Stimulated activated CD4-positive, alpha-beta T cell treated with anti-CD3 and anti-CD28 coated beads, Interleukin-2, amount 100 ng/mL, for 4 hours (primary cell): ENCODE measurements around the gene ITGB1.
"Not testable (repeated sequence)": the region's sequence is repeated elsewhere in the genome, so short reads cannot be mapped to it uniquely, and the experiment has no call there.

Experiments used
- DNase-seq: peaks from one replicate; pipeline ENCODE4 v3.0.0-alpha.2; 2020; ENCODE audit warnings: low read depth

ITGB1 gene

DNA sequence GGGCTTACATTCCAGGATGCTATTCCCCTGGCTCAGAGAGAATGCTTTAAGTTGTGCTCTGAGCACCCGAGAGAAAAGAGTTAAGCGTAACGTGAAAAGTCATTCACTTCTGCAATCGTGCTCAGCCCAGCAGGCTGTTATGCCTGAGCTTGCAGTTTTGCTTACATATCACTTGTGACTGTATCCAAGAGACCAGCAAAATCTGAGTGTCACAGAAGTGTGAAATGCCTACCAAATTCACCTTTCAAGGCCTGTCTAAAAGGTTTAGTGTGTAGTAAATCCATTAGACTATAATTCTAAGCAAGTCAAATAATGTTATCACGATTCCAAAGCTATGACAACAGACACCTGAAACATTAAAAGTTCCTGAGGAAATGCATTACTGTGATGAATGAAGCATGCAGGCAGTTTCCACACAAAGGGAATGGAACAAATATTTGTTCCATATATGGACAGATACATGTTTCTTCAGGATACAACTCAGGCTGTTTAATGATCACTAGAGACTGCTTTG, 20.1 kb downstream of the ITGB1 start:
- DNase-seq = no peak

DNA sequence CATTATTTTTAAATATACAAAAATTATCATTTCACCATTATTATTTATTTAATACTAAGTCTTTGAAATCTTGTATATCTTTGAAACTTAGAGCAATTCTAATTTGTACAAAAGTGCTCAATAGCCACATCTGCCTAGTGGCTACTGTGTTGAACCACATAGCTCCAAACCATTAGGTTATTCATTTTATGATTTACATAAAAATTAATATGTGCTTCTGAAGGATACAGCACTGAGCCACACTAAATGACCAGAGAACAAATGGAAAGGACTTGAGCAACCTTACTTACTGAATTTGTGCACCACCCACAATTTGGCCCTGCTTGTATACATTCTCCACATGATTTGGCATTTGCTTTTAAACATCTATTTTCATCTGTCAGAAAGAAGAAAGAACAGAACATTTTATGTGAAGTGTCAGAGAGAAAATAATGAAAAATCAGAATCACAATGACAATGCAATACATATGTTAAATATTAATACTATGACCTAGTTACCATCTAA, 25.8 kb downstream of the ITGB1 start:
- no peak for DNase-seq

GRCh38 chr10:32931593-32931992, 26.4 kb downstream of the ITGB1 start:
- no peak for DNase-seq

- DNase-seq = no peak
Observed at GRCh38 chr10:32930036-32930435, 28.0 kb downstream of the ITGB1 start.

GRCh38 chr10:32929634-32930033, 28.4 kb downstream of the ITGB1 start:
- no peak for DNase-seq

DNA sequence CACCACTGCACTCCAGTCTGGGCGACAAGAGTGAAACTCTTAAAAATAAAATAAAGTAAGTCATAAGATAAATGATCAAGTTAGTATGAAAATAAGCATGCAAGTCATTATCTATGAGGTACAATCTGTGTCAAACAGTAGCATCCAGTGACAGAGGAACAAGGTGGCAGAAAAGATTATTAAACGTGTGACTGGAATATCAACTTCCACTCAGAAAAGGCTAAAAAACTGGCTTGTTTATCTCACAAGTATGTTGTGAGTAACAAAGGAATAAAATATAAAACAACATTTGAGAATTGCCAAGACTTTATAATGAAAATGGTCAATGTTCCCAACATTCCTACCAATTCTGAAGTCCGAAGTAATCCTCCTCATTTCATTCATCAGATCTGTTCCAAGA, 30.3 kb downstream of the ITGB1 start:
- DNase-seq = no peak

GRCh38 chr10:32923849-32924248, 34.2 kb downstream of the ITGB1 start:
- no peak for DNase-seq

DNA sequence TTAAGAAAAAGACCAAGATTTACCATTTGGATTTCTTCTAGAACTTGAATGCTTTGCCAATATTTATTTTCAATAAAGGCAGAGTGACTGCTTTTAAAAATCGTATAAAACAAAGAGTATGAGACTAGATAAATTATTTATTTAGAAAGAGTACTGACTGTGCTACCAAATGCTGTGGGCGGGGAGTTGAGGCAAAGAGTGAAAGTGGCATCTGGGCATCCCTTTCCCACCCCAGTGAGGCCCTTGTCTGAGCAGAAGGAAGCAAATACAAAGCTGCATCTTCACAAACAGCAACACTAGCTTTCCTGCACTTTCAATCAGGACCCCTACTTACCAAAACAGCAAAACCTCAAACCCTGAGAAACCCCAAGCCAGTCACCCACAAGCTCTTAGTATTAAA, 34.9 kb downstream of the ITGB1 start:
- no peak for DNase-seq

- no peak for DNase-seq
Observed at GRCh38 chr10:32922170-32922569, 35.9 kb downstream of the ITGB1 start.

GRCh38 chr10:32917817-32918216, 40.2 kb downstream of the ITGB1 start:
- not testable (repeated sequence) for DNase-seq

- DNase-seq = no peak
Observed at GRCh38 chr10:32911285-32912016, 46.6 kb downstream of the ITGB1 start.

- not testable (repeated sequence) for DNase-seq
Observed at GRCh38 chr10:32909970-32910369, 48.1 kb downstream of the ITGB1 start.

GRCh38 chr10:32909456-32909855, 48.6 kb downstream of the ITGB1 start:
- DNase-seq = no peak

GRCh38 chr10:32906595-32906994, 51.4 kb downstream of the ITGB1 start:
- DNase-seq = no peak

GRCh38 chr10:32905466-32905865, 52.6 kb downstream of the ITGB1 start:
- DNase-seq = no peak

DNA sequence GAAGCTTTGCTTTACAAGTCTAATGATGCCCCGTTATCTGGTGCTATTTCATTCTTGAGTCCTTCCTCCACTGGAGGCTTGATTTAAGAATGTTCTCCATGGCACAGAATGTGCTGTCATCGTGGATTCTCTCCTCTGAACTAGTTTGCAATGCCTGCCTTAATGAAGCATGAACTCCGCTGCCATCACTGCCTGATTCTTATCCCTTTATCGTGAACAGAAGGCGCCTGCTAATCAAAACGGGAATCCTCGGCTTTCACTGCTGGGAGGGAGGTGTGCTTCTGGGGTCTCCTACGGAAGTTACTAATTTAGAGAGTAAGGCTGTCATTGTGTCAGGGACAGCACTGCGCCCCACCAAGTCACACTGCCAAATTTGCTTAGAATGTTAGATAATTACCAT, 56.2 kb downstream of the ITGB1 start:
- no peak for DNase-seq

DNA sequence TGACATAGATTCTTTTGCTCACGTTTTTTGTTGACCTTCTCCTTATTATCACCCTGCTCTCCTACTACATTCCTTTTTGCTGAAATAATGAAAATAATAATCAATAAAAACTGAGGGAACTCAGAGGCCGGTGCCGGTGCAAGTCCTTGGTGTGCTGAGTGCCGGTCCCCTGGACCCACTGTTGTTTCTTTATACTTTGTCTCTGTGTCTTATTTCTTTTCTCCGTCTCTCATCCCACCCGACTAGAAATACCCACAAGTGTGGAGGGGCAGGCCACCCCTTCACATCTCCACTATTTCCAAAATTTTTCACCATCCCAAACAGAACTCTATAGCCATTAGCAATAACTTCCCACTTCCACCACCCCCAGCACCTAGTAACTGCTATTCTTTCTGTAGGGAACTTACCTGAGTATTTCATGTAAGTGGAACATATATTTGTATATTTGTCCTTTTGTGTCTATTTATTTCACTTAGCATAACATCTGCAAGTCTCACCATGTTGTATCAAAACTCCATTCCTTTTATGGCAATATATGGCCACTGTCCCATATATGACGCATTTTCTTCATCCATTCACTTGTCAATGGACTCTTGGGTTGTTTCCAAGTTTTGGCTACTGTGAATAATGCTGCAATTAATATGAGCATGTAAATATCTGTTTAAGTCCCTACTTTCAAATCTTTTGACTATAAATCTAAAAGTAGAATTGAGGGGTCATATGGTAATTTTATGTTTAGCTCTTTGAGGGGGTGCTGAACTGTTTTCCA, 62.6 kb downstream of the ITGB1 start:
- not testable (repeated sequence) for DNase-seq

DNA sequence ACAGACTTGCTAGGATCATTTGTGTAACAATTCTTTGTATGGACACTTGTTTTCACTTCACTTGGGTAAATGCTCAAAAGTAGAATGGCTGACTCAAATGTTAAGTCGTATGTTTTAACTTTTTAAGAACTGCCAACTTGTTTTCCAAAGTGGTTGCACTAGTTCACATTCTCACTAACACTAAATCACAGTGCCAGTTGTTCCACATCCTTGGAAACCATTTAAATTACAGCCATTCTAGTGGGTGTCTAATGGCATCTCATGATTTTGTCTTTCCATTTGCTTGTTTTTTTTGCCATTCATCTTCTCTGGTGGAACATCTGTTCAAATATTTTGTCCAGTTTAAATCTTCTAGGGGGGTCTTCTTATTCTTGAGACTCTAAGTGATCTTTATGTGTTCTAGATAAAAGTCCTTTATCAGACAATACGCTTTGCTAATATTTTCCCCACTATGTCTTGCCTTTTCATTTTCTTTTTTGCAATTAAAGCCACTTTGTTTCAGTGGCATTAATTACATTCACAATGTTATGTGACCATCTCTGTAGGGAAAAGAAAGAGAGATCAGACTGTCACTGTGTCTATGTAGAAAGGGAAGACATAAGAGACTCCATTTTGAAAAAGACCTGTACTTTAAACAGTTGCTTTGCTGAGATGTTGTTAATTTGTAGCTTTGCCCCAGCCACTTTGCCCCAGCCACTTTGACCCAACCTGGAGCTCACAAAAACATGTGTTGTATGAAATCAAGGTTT, 63.9 kb downstream of the ITGB1 start:
- DNase-seq = no peak

DNA sequence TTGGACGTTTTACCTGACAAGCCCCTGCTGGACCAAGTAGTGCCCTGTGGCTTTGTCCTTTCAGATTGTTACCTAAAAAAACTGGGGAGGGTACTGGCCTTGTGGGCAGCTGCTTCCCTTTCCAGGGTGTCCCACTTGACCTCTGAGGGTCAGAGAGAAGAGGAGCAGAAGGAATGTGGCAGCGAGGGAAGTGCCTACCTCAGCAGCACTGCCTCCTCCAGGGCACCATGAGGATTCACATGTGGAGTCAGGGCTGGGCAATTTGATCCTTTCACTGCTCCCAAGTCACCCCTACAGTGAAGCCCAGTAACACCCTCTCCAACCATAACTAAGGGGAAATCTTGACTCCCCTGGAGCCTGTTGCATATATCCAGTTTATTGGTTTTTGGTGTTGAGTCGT, 64.6 kb downstream of the ITGB1 start:
- no peak for DNase-seq

- no peak for DNase-seq
Observed at GRCh38 chr10:32891261-32891660, 66.8 kb downstream of the ITGB1 start.

GRCh38 chr10:32890444-32890843, 67.6 kb downstream of the ITGB1 start:
- no peak for DNase-seq

DNA sequence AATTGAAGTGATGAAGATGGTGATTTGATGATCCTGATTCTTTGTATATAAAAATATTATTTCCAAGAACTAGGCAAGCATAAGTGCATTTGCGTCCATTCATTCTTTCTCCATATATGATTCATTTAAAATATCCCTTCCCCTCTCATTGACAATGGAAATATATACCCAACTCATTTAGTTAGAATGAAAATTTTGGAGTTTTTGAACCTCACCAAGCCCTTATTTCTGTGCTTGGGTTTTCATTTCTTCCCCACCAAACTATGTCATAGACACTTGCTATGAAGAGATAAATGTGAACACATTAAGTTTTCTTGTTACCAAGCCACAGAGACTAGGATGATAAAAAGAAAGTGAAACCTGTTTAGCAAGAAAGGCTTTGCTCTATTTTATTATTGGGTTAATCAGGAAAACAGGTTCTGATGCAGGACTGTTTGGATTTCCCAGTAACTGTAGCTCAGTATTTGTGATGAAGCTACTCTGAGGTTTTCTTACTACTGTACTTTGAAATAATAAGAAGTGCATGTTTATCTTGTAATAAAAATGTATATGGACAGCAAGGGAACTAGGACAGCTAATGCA, 68.3 kb downstream of the ITGB1 start:
- no peak for DNase-seq
